Keratinocyte (primary cell): ENCODE measurements around the gene THOC1. TPM values are rescaled to one million over a fixed set of nuclear protein-coding genes. Genes with fewer than 3 reads are reported as not detected.

Experiments
- DNase-seq: peaks from one replicate; pipeline ENCODE4 v3.0.0-alpha.2; 2011; ENCODE audit warnings: low read depth, missing footprints, low spot score
- FAIRE-seq: peaks from 2 replicates; lab custom pipeline; 2011; peaks lifted over from hg19 to GRCh38; lab: Jason Lieb, UNC
- H2AFZ ChIP-seq: 2 replicates; pipeline ENCODE4 v1.6.0; 2012; ENCODE audit warnings: low read length, control low read depth, inconsistent platforms; ENCODE audit not compliant: control insufficient read depth
- H3K27ac ChIP-seq: 2 replicates; pipeline ENCODE4 v1.5.1; 2011; ENCODE audit warnings: low read length; ENCODE audit not compliant: control insufficient read depth, insufficient read depth
- H3K27me3 ChIP-seq: 3 replicates; pipeline ENCODE4 v1.6.0; 2011; ENCODE audit warnings: low read length; ENCODE audit not compliant: control insufficient read depth, insufficient read depth; ENCODE audit errors: extremely low read depth
- H3K36me3 ChIP-seq, 2 experiments: 2 replicates in 1 of 2; 3 replicates in 1 of 2; pipeline ENCODE4 v1.5.1; 2011; ENCODE audit warnings: low read length in 2 of 2, mild to moderate bottlenecking in 1 of 2; ENCODE audit not compliant: control insufficient read depth in 2 of 2, insufficient read depth in 2 of 2; ENCODE audit errors: extremely low read depth in 1 of 2
- H3K4me1 ChIP-seq: 3 replicates; pipeline ENCODE4 v1.5.1; 2011; ENCODE audit warnings: low read length; ENCODE audit not compliant: control insufficient read depth, insufficient read depth; ENCODE audit errors: extremely low read depth
- H3K4me2 ChIP-seq: 3 replicates; pipeline ENCODE4 v1.6.0; 2011; ENCODE audit warnings: low read depth, low read length; ENCODE audit not compliant: control insufficient read depth, insufficient read depth; ENCODE audit errors: extremely low read depth
- H3K4me3 ChIP-seq, 3 experiments: fragments of 200-600 bp in 1 of 3; sonication (generic) in 1 of 3; 2 replicates in 2 of 3; 3 replicates in 1 of 3; pipeline ENCODE4 v1.5.1; 2011 to 2016; ENCODE audit warnings: low read length in 3 of 3, mild to moderate bottlenecking in 3 of 3, control low read depth in 2 of 3, inconsistent platforms in 1 of 3, low read depth in 1 of 3, mixed read lengths in 1 of 3, mixed run types in 1 of 3, moderate library complexity in 1 of 3; ENCODE audit not compliant: control insufficient read depth in 2 of 3, insufficient read depth in 2 of 3; ENCODE audit errors: extremely low read depth in 1 of 3
- H3K79me2 ChIP-seq: 2 replicates; pipeline ENCODE4 v1.6.0; 2012; ENCODE audit warnings: low read length; ENCODE audit not compliant: control insufficient read depth, insufficient read depth
- H3K9ac ChIP-seq: 3 replicates; pipeline ENCODE4 v1.6.0; 2011; ENCODE audit warnings: low read length; ENCODE audit not compliant: control insufficient read depth, insufficient read depth; ENCODE audit errors: extremely low read depth
- H3K9me1 ChIP-seq: 3 replicates; pipeline ENCODE4 v1.6.0; 2011; ENCODE audit warnings: low read length; ENCODE audit not compliant: control insufficient read depth, insufficient read depth; ENCODE audit errors: extremely low read depth
- H3K9me3 ChIP-seq: 2 replicates; pipeline ENCODE4 v1.5.1; 2012; ENCODE audit warnings: low read depth, low read length; ENCODE audit not compliant: control insufficient read depth
- H4K20me1 ChIP-seq: 3 replicates; pipeline ENCODE4 v1.6.0; 2011; ENCODE audit warnings: low read length; ENCODE audit not compliant: control insufficient read depth, insufficient read depth; ENCODE audit errors: extremely low read depth
- EZH2 ChIP-seq: IDR thresholded peaks from one replicate; pipeline ENCODE4 v1.6.1; 2012; ENCODE audit warnings: inconsistent platforms, mild to moderate bottlenecking, low read length, moderate library complexity
- dilution Hi-C: fragments of 300-500 bp; cut with MboI; formaldehyde crosslinking; loops from one replicate; pipeline ENCODE4 v1.7.0; 2020; ENCODE audit warnings: low sequenced_read_pairs; ENCODE audit not compliant: extremely low pct_ligation_motif_present
- polyA plus RNA-seq, 5 experiments: library from polyadenylated mRNA; depleted of rRNA in 3 of 5; stranded (reverse) in 3 of 5; stranded (forward) in 1 of 5; unstranded in 1 of 5; fragments of >200 nt; gene quantifications; 1 replicate in 1 of 5; 2 replicates in 3 of 5; 3 replicates in 1 of 5; pipeline versions ENCODE4 v1.2.1 to v1.2.3, GENCODE V29; 2011 to 2012; ENCODE audit warnings: missing spikeins in 2 of 5, low read depth in 1 of 5, low replicate concordance in 1 of 5
- TF ChIP-seq, protein P1 (sequence below), 3 experiments: IDR thresholded peaks in 1 of 3; conservative IDR thresholded peaks in 1 of 3; optimal IDR thresholded peaks in 1 of 3; 2 replicates in 2 of 3; 3 replicates in 1 of 3; pipeline versions ENCODE3 to v1.5.1; 2011; ENCODE audit warnings: low read length in 3 of 3, mild to moderate bottlenecking in 3 of 3, moderate library complexity in 2 of 3, control low read depth in 1 of 3, inconsistent platforms in 1 of 3; ENCODE audit not compliant: insufficient read depth in 2 of 3; ENCODE audit errors: extremely low read depth in 1 of 3

The THOC1 gene
- polyA plus RNA-seq, 1 donor (not counting 4 experiments of a cell fraction or from before 2014, with no cell fraction given), result 35.8 TPM

GRCh38 chr18:217532-218336 is 50.1 kb downstream of the THOC1 start:
- FAIRE-seq, result no peak
- peaks cover 11 to 31% of the 10 kb centered on the region in 2 experiments for H3K36me3 ChIP-seq
- no peak overlapping the region for H2AFZ ChIP-seq

GRCh38 chr18:215448-216010 is 52.3 kb downstream of the THOC1 start:
- no peaks in the 10 kb centered on the region for H4K20me1 ChIP-seq
- no peak for DNase-seq
- no peaks in the 10 kb centered on the region for H3K9me3 ChIP-seq
- H3K9ac ChIP-seq, result no peak overlapping the region
- H3K27ac ChIP-seq, result no peak overlapping the region
- H3K27me3 ChIP-seq, result no peaks in the 10 kb centered on the region
- H3K9me1 ChIP-seq, result no peaks in the 10 kb centered on the region
- H3K4me3 ChIP-seq, result no peak overlapping the region
- no peak for TF ChIP-seq EZH2
- TF ChIP-seq, protein P1, sequence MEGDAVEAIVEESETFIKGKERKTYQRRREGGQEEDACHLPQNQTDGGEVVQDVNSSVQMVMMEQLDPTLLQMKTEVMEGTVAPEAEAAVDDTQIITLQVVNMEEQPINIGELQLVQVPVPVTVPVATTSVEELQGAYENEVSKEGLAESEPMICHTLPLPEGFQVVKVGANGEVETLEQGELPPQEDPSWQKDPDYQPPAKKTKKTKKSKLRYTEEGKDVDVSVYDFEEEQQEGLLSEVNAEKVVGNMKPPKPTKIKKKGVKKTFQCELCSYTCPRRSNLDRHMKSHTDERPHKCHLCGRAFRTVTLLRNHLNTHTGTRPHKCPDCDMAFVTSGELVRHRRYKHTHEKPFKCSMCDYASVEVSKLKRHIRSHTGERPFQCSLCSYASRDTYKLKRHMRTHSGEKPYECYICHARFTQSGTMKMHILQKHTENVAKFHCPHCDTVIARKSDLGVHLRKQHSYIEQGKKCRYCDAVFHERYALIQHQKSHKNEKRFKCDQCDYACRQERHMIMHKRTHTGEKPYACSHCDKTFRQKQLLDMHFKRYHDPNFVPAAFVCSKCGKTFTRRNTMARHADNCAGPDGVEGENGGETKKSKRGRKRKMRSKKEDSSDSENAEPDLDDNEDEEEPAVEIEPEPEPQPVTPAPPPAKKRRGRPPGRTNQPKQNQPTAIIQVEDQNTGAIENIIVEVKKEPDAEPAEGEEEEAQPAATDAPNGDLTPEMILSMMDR (optimal IDR thresholded peaks at IDR 0.05 in 1 of 3, IDR thresholded peaks at IDR 0.05 in 1 of 3, conservative IDR thresholded peaks at IDR 0.05 in 1 of 3; ENCODE audit: extremely low read depth in 1 of 3, insufficient read depth in 2 of 3, low read length in 3 of 3), result no peak
- H3K36me3 ChIP-seq, result peaks cover 16 to 40% of the 10 kb centered on the region in 2 experiments
- no peak overlapping the region for H3K4me2 ChIP-seq
- H2AFZ ChIP-seq, result no peak overlapping the region
- no peaks in the 10 kb centered on the region for H3K4me1 ChIP-seq
- no peaks in the 10 kb centered on the region for H3K79me2 ChIP-seq
- dilution Hi-C loops, result no loop called here
- FAIRE-seq, result no peak

More at GRCh38 chr18:217532-218336, 50.1 kb downstream of the THOC1 start:
- dilution Hi-C loops, result no loop called here
- Histone ChIP-seq H3K79me2 (no peaks in the 10 kb centered on the region), H3K27ac (no peak overlapping the region), H3K9me3 (no peaks in the 10 kb centered on the region), H3K27me3 (no peaks in the 10 kb centered on the region), H3K9ac (no peak overlapping the region), H4K20me1 (no peaks in the 10 kb centered on the region), H3K4me2 (no peak overlapping the region), H3K4me3 (no peak overlapping the region), H3K9me1 (no peaks in the 10 kb centered on the region), H3K4me1 (no peaks in the 10 kb centered on the region)
- TF ChIP-seq, protein P1 (optimal IDR thresholded peaks at IDR 0.05 in 1 of 3, IDR thresholded peaks at IDR 0.05 in 1 of 3, conservative IDR thresholded peaks at IDR 0.05 in 1 of 3; ENCODE audit: extremely low read depth in 1 of 3, insufficient read depth in 2 of 3, low read length in 3 of 3), result no peak
- no peak for TF ChIP-seq EZH2
- no peak for DNase-seq
